Prostate gland (tissue), 2 donors: ENCODE data around the gene DOCK4.

Source experiments
- CTCF ChIP-seq, 4 experiments: fragments of 200-600 bp in 2 of 4; fragments of 450-650 bp in 2 of 4; sonication (generic) in 2 of 4; IDR thresholded peaks; 1 replicate in 3 of 4; 2 replicates in 1 of 4; pipeline ENCODE4 v1.5.1; 2016 to 2019; ENCODE audit warnings: antibody characterized with exemption in 4 of 4, mild to moderate bottlenecking in 2 of 4, moderate library complexity in 2 of 4
- POLR2A ChIP-seq: fragments of 450-650 bp; IDR thresholded peaks from one replicate; pipeline ENCODE4 v1.6.1; 2016; ENCODE audit warnings: antibody characterized with exemption, mild to moderate bottlenecking
- POLR2AphosphoS5 ChIP-seq: sonication (generic); formaldehyde crosslinking; IDR thresholded peaks from one replicate; pipeline ENCODE4 v1.6.1; 2017; ENCODE audit warnings: antibody characterized with exemption

- TF ChIP-seq CTCF (IDR thresholded peaks at IDR 0.05) (no peak), POLR2AphosphoS5 (no peak), POLR2A (no peak)
Observed at GRCh38 chr7:112009081-112009480, 197.1 kb downstream of the DOCK4 start.
